SHP77 (cell line): Measurements from ENCODE around the gene TSPAN15.
"Not testable (repeated sequence)": the region's sequence is repeated elsewhere in the genome, so short reads cannot be mapped to it uniquely, and the experiment has no call there.

Source experiments
- DNase-seq, 2 experiments: peaks; one replicate each; lab custom pipeline; 2025; lab: John Stamatoyannopoulos, UW

The TSPAN15 gene

DNA sequence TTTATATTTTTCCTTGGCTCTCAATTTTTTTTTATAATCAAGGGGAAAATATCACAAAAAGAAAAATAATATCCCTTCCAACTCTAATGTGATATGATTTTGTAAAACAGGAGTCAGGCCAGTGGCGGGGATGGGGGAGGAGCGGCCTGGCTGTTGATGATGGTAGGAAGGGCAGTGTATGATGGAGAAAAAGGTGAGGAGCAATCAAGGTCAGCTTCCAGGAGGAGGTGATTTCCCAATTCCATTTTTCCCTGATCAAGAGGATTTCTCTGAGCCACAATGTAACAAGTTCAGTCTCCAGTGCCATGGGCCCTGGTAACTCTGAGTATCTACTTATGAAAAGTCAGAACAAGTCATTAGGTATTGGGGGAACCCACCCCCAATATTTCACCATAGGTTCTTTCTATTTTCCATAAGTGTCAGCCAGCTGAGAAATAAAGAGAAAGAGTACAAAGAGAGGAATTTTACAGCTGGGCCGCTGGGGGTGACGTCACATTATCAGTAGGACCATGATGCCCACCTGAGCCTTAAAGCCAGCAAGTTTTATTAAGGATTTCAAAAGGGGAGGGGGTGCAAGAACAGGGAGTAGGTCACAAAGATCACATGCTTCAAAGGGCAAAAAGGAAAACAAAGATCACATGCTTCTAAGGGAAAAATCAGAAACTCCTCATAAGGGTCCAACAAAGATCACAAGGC is 37.0 kb downstream of the TSPAN15 start:
- DNase-seq = not testable (repeated sequence)

DNA sequence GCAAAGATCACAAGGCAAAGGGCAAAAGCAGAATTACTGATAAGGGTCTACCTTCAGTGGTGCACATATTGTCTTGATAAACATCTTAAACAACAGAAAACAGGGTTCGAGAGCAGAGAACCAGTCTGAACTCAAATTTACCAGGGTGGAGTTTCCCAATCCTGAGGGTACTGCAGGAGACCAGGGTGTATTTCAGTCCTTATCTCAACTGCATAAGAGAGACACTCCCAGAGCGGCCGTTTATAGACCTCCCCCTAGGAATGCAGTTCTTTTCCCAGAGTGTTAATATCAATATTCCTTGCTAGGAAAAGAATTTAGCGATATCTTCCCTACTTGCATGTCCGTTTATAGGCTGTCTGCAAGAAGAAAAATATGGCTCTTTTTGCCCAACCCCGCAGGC is 37.6 kb downstream of the TSPAN15 start:
- not testable (repeated sequence) for DNase-seq

DNA sequence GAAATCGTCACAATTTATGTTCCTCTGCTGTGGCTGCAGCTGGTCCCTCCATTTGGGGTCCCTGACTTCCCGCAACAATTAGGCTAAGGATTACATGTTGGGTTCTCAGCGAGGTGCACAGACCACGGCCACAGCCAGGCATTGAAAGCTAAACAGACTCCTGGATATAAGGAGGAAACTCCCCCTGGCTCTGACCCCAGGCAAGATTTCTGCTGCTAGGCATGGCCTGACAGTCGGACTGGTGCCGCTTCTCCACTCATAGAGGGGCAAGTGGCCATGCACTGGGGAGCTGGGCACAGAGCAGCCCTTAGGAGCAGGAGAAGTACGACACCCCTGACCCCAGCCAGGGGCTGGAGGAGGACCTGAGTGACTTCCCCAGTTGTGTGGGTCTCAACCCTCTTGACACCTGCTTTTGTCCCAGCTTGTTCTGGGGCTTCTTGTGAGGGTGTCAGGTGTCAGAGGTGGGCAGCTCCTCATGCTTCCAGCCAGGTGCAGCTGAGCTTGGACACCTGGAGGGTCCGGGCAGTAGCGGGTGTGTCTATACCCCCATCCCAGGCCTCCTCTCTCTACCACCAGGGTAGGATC is 38.3 kb downstream of the TSPAN15 start:
- DNase-seq = no peak

DNA sequence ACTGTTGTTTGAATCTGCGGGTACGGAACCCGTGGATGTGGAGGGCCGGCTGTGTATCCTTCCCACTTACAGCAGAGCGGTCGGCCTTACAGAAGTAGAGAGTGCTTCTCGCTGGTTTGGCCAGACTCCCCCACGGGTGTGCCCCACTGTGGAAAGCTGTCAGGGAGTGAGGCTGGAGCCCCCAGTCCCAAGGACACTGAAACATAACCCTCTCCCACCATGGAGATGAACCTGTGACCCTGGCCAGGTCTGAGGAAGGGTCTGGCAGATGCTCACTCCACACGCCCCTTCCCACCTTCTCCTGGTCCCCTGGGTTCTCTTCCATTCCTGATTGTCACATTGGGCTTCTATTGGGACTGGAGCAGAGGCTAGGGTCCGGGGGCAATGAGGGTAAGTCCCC is 39.6 kb downstream of the TSPAN15 start:
- no peak for DNase-seq

DNA sequence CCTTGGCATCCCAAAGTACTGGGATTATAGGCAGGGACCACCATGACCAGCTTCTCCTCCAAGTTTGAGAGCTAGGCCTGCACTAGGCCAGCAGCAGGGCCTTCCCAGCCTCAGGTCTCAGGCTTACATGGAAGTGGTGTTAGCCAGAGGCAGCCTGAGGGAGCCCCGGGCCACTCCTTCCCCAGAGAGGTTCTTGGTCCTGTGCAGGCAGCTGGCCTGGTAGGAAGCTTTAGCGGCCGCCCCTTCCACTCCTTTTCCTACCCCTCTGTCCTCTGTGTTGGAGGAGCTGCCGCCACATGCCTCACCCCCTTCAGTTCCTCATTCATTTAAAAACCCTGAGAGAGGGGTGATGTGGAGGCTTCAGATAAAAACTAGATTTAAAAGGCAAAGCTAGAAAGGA is 40.3 kb downstream of the TSPAN15 start:
- DNase-seq = no peak

DNA sequence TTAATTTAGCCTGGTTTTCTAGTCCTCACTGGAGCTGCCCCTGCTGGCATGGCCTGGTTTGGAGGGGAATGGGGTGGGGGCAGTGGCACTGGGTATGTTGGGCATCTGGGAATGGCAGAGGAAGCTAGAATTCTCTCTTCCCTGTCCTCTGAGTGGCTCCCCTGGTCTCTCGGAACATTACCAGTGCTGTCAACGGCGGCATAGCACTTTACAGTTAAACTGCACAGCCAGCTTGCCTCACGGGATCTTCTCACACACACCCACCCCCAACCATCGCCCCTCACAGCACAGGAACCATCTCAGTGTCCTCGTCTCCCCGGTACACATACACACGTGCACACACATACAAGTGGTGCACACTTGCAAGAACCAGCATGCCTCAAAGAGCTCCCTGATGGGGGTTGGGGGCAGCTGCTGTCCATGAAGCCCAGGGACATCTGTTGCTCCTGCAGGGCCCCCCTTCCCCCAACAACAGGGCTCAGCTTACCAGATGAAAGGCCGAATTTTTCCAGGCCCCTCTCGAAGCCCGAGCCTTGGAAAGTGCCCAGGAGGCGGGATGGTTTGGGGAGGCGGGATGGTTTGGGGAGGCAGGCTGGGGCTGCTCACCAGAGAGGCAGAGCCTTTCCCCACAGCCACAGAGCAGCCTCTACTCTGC is 41.0 kb downstream of the TSPAN15 start:
- no peak for DNase-seq

DNA sequence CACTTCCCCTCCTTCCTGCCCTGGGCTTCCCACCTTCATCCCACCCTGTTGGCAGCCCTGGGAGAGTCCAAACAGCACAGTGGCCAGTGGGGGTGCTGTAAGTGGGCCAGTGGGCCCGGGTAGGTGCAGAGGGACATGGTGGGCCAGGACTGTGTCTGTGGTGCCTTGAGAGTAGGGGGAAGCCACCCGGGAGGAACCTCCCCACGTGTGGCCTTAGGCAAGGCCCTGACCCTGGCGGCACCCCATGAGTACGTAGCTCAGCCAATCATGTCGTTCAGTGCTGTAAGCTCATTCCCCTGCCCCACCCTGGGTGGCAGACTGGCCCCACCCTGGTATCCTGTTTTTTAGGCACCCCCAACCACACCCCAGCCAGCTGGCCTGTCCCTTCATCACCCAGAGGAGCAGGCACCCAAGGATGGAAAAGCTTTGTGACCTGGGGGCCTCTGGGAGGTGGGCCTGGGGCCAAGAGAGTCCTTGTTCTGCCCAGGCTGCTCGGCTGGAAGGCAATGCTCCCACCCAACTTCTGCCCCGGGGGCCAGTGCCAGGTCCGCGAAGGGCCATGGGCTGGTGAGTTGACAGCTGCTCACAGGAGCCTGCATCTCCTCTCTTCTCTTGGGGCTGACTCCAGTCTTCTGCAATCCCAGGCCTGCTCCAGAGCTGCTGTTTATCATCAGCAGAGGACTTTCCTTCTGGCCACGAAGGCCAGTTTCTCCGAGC is 41.6 kb downstream of the TSPAN15 start:
- DNase-seq = no peak

DNA sequence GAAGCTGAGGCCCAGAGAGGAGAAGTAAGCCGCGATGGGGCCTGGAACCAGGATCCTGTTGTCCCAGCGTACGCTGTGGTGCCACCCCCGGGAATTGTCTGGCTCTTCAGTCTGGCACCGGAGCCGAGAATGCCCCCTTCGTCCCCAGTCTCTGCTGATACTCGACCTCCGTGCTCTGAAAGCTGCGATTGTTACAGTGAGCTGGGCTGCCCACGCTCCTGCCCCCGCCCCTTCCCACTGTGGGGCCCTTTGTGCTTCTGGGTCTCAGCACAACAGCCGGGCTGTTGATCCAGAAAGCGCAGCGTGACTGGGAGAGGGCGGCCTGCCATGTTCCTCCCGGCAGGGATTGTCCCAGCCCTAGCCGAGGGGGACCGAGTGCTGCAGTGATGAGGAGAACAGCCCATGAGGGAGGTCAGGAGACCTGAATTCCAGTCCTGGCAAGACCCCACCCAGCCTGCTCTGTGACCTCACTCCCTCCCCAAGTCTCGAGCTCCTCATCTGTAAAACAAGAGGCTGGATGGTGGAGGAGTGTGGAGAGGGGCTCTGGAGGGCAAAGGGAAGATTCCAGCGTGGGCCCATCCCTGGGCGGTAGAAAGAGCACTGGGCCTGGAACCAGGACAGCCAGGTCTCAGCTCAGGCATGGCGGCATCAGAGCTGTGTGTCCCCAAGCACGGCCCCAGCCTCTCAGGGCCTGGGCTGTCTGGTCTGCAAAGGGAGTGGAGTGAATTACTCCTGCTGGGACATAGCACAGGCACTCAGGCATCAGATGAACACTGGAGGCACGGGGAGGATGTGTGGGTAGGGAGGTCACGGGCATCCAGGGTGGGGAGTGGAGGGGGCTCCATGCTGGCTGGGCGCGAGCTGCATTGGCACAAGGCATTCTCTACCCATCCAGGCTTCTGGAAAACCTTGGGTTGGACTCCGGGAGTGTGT is 43.6 kb downstream of the TSPAN15 start:
- no peak for DNase-seq

DNA sequence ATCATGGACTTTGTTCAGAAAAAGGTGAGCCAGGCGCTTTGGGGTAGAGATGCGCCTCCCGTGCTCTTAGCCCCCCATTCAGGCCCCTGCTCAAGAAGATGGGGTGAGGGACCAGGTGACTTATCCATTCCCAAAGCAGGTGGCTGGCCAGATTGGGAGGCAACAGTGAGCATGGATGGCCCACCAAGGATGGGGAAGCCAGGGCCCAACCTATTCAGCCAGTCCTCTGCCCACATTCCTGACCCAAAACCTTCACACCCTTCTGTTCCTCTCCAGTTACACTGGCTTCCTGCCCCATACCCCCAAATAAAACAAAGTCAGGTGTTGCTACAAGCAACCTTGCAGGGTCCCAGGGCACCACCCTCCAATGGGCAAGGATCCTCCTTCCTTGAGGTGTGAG is 44.4 kb downstream of the TSPAN15 start:
- DNase-seq = no peak

DNA sequence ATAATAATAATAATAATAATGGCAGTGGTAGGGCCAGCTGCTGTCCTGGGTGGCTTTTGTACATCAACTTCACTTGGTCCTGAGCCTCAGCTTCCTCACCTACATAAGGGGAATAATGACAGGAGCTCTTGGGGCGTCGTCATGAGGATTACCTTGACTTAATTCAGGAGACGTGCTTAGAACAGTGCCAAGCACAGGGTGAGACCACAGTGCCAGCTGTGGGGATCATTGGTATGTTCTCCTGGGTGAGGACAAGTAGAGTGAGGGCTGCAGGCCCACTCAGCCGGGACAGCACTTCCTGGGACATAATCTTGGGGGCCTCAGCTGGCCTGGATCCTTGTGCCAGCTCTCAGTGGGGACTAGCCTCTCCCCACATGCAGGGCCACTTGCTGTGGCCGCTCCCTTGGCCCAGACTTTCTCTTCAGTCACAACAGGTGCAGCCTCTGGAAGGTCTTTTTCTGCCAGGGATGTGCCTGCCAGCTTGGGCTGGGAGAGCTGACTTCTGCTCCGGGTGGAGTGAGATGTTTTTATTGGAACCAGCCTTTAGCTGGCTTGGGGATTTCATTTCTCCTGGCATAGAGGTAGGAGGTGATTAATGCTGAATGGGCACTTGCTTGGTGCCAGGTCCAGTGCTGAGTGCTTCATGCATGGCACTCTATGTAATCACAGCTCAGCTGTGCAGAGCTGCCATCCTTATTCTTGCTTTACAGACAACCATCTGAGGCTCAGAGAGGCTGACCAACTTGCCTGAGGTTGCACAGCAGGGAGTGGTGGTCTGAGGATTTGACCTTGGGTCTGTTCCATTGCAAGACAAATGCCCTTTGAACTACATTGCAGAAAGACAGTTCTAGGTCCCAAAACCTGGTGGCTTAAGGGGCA is 45.3 kb downstream of the TSPAN15 start:
- no peak for DNase-seq

DNA sequence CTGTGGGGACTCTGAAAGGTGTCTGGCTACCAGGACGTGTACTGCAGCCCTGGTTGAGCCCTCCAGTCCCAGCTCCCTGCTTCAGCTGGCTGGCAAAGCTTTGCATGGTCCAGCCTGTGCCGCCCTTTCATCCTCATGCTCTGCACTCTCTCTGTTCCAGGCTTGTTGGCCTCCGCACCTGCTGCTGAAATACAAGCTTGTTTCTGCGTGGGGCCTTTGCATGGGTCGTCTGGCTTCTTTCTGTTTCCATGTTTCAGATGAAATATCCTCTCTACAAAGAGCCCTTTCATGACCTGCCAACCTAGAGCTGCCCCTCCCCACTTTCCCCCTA is 45.9 kb downstream of the TSPAN15 start:
- DNase-seq = no peak

DNA sequence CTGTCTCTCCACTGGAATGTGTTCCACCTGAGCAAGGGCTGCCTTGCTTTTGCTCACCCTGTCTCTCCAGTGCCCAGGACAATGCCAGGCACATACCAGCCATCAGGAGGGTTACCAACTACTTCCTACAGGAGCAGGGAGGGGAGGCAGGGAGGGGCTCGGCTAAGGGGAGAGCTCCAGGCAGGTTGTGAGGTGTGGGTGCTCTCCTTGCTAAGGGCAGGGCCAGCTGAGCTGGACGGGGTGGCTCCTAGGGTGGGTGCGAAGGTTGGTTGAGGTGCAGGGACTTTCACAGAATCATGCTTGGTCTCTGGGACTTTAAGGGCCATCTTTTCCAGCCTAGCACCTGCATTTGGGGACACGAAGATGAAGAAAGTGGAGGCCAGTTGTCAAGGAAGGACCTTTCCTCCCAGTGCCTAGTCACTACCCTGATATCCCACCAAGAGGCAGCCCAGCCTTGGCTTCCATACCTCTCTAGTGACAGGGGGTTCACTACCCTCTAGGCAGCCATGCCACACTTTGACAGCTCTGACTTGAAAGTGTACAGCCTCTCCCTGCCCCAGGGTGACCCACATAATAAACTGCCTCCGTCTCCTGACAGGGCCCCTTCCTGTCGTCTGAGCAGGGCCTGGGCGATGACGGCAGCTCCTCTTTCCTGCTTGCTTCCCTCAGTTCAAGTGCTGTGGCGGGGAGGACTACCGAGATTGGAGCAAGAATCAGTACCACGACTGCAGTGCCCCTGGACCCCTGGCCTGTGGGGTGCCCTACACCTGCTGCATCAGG is 46.5 kb downstream of the TSPAN15 start:
- no peak for DNase-seq

DNA sequence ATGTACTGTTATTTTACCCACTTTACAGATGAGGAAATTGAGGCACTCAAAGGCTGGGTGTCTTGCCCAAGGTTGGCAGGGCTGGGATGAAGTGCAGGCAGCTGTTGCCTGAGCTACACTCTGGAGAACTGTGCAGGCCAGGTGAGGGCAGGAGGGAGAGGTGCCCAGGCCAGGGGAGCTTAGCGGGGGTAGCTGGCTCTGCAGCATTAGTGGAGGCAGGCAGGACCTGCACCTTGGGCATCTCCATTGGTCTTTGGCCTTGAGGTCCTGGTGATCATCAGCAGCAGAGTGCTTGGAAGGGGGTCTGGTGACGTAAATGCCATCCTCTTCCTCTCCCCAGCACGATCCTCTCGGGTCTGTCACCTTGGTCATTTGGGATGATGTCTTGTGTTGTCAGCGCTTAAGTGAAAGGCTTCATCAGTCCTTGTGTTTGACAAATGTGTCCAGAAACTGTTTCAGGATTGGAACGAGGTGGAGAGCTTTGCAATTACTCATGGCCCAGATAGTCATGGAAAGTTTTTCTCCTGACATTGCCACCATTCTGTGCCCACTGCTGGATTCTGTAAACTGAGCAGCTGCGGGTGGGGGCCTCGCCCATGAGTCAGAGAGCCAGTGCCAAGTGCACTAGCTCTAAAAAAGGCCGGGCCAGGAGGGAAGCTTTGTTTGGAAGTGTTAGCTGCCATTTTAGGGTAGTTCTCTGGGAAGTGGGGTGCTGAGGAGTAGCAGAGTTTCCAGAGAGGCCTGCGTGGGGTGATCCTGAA is 47.6 kb downstream of the TSPAN15 start:
- no peak for DNase-seq

DNA sequence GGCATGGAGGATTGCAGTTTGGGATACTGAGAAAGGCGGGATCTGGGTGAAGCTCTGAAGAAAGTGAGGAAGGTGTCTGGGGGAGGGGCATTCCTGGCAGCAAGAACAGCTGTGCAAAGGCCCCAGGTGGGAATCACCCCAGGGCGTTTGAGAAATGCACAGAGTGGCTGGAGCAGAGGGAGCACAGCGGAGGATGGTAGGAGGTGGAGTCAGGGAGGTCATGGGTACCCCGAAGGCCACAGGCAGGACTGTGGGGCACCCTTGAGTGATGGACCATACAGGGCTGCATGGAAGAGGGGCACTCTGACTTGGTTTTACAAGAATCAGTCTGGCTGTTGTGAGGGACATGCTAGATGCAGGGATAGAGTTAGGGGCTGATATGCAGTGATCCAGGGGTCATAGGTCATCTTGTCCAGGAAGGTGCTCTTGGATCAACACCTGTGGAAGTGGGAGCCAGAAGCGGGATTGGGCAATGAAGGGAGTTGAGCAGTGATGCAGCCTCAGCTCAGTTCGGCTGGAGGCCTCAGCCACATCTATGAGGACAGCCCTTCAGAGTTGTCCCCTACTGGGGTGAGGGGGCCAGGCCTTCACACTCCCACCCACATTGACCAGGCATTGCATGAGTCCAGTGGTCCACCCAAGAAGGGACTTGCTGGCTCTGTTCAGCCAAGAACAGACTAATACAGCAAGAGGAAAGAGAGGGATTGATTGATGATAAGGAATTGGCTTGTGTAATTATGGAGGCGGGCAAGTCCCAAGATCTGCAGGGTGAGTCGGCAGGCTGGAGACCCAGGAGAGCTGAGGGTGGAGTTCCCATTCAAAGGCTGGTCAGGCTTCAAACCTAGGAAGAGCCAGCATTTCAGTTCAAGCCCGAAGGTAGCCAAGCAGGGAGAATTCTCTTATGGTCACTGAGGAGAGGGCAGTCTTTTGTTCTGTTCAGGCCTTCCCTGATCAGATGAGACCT is 48.7 kb downstream of the TSPAN15 start:
- DNase-seq = no peak

DNA sequence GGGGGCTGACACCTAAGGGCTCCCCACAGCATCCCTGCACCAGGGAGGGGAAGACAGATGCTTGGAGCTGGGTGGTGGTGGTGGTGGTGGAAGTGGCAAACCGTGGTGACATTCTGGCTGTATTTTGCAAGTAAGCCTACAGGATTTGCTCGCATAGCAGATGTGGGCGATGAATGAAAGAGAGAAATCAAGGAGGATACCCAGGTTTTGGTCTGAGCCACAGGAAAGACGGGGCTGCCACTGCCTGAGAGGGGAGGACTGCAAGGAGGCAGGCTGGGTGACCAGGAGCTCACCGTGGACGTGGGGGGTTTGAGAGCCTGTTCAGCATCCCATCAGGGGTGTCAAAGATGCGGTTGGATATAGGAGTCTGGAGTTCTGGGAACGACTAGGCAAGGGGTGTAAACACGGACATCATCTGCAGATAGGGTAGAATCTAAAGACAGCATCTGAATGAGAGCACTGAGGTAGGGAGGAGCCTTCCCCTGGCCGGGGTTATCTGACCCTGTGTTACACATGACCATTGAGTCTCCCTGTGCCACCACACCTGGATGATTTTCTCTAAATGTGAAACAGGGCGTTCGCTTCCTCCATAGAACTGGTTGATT is 49.7 kb downstream of the TSPAN15 start:
- no peak for DNase-seq

DNA sequence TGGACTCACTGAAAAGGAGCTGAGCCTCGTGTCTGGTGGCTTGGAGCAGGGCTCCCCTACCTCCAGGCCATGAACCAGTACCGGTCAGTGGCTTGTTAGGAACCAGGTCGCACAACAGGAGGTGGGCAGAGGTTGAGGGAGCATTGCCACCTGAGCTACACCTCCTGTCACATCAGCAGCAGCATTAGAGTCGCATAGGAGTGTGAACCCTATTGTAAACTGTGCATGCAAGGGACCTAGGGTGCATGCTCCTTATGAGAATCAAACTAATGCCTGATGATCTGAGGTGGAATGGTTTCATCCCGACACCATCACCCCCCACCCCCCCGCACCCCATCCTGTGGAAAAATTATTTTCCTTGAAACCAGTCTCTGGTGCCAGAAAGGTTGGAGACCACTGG is 50.4 kb downstream of the TSPAN15 start:
- no peak for DNase-seq

DNA sequence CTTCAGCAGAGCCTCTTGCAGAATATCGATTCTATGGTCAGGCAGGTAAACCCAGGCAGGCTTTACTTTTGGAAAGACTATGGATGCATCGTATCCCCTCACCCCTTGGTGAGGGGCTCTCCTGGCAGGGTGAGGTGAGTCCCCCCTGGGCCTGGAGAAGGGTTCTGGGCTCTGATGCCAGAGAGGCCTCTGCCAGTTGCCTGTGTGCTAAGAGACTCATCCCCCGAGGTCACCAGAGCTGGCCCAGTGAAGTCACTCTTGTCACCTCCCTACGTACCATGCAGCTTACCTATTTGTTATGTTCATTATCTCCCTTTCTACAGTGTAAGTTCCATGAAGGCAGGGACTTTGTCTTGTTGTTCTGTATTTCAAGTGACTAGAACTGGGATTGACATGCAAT is 51.3 kb downstream of the TSPAN15 start:
- DNase-seq = no peak
